Left renal pelvis (tissue), 4 donors: ENCODE results near the gene TSC22D1. TPM values are rescaled to one million over a fixed set of nuclear protein-coding genes. Genes with fewer than 3 reads are reported as not detected.
"Not testable (repeated sequence)": the region's sequence is repeated elsewhere in the genome, so short reads cannot be mapped to it uniquely, and the experiment has no call there.

ENCODE experiments used
- DNase-seq, 4 donors: peaks; one replicate each; pipeline ENCODE4 v3.0.0-alpha.2; 2013; ENCODE audit warnings: low read depth in 4 of 4, low spot score in 3 of 4
- polyA plus RNA-seq, 4 donors: library from polyadenylated mRNA; unstranded; fragments of 120-200 nt; gene quantifications; one replicate each; pipeline ENCODE4 v1.2.1, GENCODE V29; 2013; ENCODE audit not compliant: insufficient read length in 4 of 4

Gene TSC22D1
- polyA plus RNA-seq, 4 donors: 190 to 261 (median 244) TPM

GRCh38 chr13:44573790-44574465 is 2.2 kb downstream of the TSC22D1 start:
- DNase-seq: no peak

- DNase-seq: no peak
Observed at GRCh38 chr13:44573071-44573470, 3.1 kb downstream of the TSC22D1 start.

- no peak for DNase-seq
Observed at GRCh38 chr13:44566601-44567000, 9.5 kb downstream of the TSC22D1 start.

GRCh38 chr13:44565881-44566280 is 10.2 kb downstream of the TSC22D1 start:
- DNase-seq: no peak

GRCh38 chr13:44564936-44565335 is 11.2 kb downstream of the TSC22D1 start:
- no peak for DNase-seq

GRCh38 chr13:44562853-44563252 is 13.3 kb downstream of the TSC22D1 start:
- not testable (repeated sequence) for DNase-seq

- no peak for DNase-seq
Observed at GRCh38 chr13:44561351-44561750, 14.8 kb downstream of the TSC22D1 start.

- no peak for DNase-seq
Observed at GRCh38 chr13:44557986-44558385, 18.1 kb downstream of the TSC22D1 start.

GRCh38 chr13:44555207-44555606 is 20.9 kb downstream of the TSC22D1 start:
- DNase-seq: no peak

GRCh38 chr13:44549476-44549875 is 26.7 kb downstream of the TSC22D1 start:
- no peak for DNase-seq

- no peak for DNase-seq
Observed at GRCh38 chr13:44546164-44546563, 30.0 kb downstream of the TSC22D1 start.

- DNase-seq: no peak
Observed at GRCh38 chr13:44543369-44543768, 32.8 kb downstream of the TSC22D1 start.

GRCh38 chr13:44542361-44542760 is 33.8 kb downstream of the TSC22D1 start:
- DNase-seq: no peak

- no peak for DNase-seq
Observed at GRCh38 chr13:44541601-44542000, 34.5 kb downstream of the TSC22D1 start.

GRCh38 chr13:44540761-44541434 is 35.2 kb downstream of the TSC22D1 start:
- DNase-seq: no peak

- DNase-seq: no peak
Observed at GRCh38 chr13:44537248-44537647, 38.9 kb downstream of the TSC22D1 start.

GRCh38 chr13:44523146-44524015 is 52.7 kb downstream of the TSC22D1 start:
- DNase-seq: no peak

GRCh38 chr13:44519642-44520041 is 56.5 kb downstream of the TSC22D1 start:
- no peak for DNase-seq

- no peak for DNase-seq
Observed at GRCh38 chr13:44516771-44517170, 59.4 kb downstream of the TSC22D1 start.

GRCh38 chr13:44514278-44514677 is 61.9 kb downstream of the TSC22D1 start:
- DNase-seq: no peak

- DNase-seq: not testable (repeated sequence)
Observed at GRCh38 chr13:44509853-44510252, 66.3 kb downstream of the TSC22D1 start.
